Bronchial epithelial cell (primary cell): ENCODE results near the gene RHOBTB1. TPM values are rescaled to one million over a fixed set of nuclear protein-coding genes. Genes with fewer than 3 reads are reported as not detected.

Experiments used
- DNase-seq: peaks from one replicate; pipeline ENCODE4 v3.0.0-alpha.2; 2010; ENCODE audit warnings: low read depth
- FAIRE-seq: peaks from 2 replicates; lab custom pipeline; 2011; peaks lifted over from hg19 to GRCh38; lab: Jason Lieb, UNC
- H3K27me3 ChIP-seq: 2 replicates; pipeline ENCODE4 v1.5.1; 2011; ENCODE audit warnings: low read length; ENCODE audit not compliant: control insufficient read depth, insufficient read depth
- H3K36me3 ChIP-seq: 2 replicates; pipeline ENCODE4 v1.5.1; 2011; ENCODE audit warnings: low read length; ENCODE audit not compliant: control insufficient read depth, insufficient read depth
- H3K4me3 ChIP-seq: 2 replicates; pipeline ENCODE4 v1.5.1; 2011; ENCODE audit warnings: mild to moderate bottlenecking, low read depth, low read length, control low read depth
- total RNA-seq: library from RNA; depleted of rRNA; stranded (reverse); fragments of >200 nt; gene quantifications from 2 replicates; pipeline ENCODE4 v1.2.1, GENCODE V29; 2014
- TF ChIP-seq, protein P1 (sequence below): IDR thresholded peaks from 2 replicates; pipeline ENCODE4 v1.5.1; 2011; ENCODE audit warnings: mild to moderate bottlenecking, moderate library complexity, low read length, control low read depth, inconsistent platforms; ENCODE audit not compliant: insufficient read depth, severe bottlenecking

RHOBTB1 gene
- total RNA-seq, 1 donor from 2014 or later = 6.3 TPM

DNA sequence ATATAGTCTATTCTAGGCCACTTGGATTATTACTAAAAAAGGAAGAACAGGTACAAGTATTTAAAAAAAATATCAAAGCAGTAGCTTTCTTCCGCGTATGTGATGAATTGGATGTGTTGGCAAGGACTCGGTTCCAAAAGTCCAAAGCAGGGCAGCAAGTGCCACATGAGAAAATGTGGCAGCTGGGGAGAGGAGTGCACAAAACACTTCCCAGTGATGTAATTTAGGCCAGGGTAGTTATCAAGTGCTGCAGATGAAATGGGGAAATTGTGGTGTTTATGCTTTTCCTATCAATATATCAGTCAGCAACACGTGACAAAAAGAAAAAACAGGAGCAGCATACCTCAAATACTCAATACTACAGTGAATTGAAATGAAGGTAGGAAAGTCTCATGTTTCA lies 7.0 kb downstream of the RHOBTB1 start:
- DNase-seq (no peak), FAIRE-seq (no peak)
- no peaks in the 10 kb centered on the region for H3K27me3 ChIP-seq
- TF ChIP-seq, protein P1, sequence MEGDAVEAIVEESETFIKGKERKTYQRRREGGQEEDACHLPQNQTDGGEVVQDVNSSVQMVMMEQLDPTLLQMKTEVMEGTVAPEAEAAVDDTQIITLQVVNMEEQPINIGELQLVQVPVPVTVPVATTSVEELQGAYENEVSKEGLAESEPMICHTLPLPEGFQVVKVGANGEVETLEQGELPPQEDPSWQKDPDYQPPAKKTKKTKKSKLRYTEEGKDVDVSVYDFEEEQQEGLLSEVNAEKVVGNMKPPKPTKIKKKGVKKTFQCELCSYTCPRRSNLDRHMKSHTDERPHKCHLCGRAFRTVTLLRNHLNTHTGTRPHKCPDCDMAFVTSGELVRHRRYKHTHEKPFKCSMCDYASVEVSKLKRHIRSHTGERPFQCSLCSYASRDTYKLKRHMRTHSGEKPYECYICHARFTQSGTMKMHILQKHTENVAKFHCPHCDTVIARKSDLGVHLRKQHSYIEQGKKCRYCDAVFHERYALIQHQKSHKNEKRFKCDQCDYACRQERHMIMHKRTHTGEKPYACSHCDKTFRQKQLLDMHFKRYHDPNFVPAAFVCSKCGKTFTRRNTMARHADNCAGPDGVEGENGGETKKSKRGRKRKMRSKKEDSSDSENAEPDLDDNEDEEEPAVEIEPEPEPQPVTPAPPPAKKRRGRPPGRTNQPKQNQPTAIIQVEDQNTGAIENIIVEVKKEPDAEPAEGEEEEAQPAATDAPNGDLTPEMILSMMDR = no peak
- H3K36me3 ChIP-seq = no peaks in the 10 kb centered on the region
- H3K4me3 ChIP-seq = no peak overlapping the region

DNA sequence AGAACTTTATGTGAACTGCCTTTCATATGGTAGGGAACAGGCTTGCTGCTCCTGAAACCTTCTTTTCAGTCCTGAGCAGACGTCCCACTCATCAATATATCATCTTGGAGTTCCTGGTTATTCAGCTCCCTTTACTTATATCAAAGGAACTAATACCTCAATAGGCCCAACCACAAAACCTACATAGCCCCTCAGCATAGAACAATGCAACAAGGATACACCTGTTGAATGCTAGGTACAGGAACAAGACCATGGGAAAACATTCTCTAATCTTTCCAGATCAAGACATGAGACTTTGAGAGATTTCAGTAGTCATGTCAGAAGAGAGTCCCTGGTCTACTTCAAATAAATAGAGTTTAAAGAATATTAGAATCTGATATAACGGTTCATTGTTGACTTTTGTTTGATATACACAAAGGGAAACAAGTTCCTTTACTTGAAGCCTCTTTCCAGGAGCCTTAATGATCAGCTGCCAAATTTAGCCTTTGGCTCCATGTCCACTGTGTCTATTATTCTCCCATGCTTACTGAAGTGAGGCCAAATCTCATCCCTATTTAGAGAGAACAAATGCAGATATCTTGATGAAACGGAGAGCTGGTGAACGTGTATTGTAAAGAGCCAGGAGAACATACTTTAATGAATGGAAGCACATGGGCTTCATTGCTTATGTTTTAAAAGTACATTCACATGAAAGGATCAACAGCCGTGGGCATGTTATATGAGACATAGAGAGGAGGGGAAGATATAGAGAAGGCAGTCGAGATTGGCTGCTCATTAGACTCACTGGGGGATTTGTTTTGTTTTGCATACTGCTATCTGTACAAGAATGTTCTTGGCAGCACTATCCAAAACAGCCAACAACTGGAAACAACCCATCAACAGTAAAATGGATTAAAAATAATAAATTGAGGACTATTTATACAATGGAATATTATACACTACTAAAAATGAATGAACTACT lies 9.5 kb downstream of the RHOBTB1 start:
- TF ChIP-seq, protein P1 = no peak
- FAIRE-seq (no peak), DNase-seq (no peak)
- Histone ChIP-seq H3K36me3 (no peaks in the 10 kb centered on the region), H3K27me3 (no peaks in the 10 kb centered on the region), H3K4me3 (no peak overlapping the region)

DNA sequence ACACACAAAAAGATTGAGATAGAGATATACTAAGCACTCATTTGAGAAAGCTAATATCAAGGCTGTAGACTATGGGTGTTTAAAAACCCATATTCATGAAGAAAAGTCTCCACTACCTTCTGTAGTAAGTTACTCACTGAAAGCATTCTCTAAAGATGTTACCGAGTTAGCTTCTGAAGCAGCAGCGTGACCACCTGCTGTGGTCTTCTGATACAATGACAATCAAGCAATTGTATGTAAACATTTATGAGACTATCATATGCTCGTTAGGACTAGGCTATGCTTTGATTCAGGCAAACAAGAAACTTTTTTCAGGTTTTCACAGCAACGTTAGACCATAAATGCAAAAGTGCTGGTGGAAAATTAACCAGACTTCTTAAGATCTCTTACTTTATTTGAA lies 11.2 kb downstream of the RHOBTB1 start:
- Histone ChIP-seq H3K27me3 (no peaks in the 10 kb centered on the region), H3K36me3 (no peaks in the 10 kb centered on the region), H3K4me3 (no peak overlapping the region)
- TF ChIP-seq, protein P1 = no peak
- no peak for FAIRE-seq
- DNase-seq = no peak

DNA sequence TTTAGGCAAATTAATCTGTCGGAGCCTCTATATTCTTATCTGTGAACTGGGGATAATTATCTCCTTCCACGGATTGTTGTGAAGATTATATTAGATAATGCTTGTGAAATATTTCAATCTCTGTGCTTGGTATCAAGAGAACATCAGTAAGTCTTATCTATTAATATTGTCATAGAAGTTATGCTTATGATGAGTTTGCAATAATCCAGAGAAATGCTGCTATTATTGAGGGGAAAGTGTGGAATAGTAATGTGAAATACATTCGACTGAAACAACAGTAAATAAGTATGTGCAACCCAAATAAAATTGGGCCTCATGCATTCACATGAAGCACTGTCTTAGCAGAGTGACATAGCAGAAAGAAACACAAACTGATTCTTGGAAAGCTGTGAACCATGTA lies 13.7 kb downstream of the RHOBTB1 start:
- H3K27me3 ChIP-seq = no peaks in the 10 kb centered on the region
- DNase-seq = no peak
- TF ChIP-seq, protein P1 = no peak
- no peak for FAIRE-seq
- H3K4me3 ChIP-seq = no peak overlapping the region
- H3K36me3 ChIP-seq = no peaks in the 10 kb centered on the region

DNA sequence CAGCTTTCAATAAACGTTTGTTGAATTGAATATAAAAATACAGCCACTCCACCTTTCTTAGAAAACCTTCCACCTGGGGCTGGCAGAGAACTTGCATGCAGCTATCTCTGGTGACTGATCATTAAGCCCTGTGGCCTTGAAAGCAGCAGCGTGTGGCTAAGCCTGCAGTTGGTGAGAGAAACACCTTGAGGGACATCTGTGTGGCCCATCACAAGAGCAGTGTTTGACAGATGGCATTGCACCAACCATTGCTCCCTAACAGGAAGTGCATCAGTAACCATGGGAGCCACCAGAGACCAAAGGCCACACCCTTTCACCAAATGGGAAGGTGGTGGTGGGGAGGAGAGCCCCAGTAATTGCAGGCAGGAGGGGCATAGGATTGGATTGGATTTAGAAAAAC lies 22.4 kb downstream of the RHOBTB1 start:
- H3K4me3 ChIP-seq = no peak overlapping the region
- FAIRE-seq (no peak), DNase-seq (no peak)
- H3K27me3 ChIP-seq = no peaks in the 10 kb centered on the region
- TF ChIP-seq, protein P1 = no peak
- no peaks in the 10 kb centered on the region for H3K36me3 ChIP-seq
